Esophagus squamous epithelium (tissue), 4 donors: ENCODE results near the gene TUT1.

Experiments used
- POLR2A ChIP-seq, 4 donors: fragments of 450-650 bp; IDR thresholded peaks; one replicate each; pipeline ENCODE4 v1.6.1; 2017; ENCODE audit warnings: antibody characterized with exemption in 4 of 4, mild to moderate bottlenecking in 4 of 4, moderate library complexity in 3 of 4
- TF ChIP-seq, protein P1 (sequence below), 6 experiments: fragments of 450-650 bp in 4 of 6; fragments of 200-600 bp in 2 of 6; sonication (generic) in 2 of 6; IDR thresholded peaks; one replicate each; pipeline ENCODE4 v1.5.1; 2016 to 2019; ENCODE audit warnings: antibody characterized with exemption in 6 of 6, mild to moderate bottlenecking in 4 of 6, moderate library complexity in 4 of 6

DNA sequence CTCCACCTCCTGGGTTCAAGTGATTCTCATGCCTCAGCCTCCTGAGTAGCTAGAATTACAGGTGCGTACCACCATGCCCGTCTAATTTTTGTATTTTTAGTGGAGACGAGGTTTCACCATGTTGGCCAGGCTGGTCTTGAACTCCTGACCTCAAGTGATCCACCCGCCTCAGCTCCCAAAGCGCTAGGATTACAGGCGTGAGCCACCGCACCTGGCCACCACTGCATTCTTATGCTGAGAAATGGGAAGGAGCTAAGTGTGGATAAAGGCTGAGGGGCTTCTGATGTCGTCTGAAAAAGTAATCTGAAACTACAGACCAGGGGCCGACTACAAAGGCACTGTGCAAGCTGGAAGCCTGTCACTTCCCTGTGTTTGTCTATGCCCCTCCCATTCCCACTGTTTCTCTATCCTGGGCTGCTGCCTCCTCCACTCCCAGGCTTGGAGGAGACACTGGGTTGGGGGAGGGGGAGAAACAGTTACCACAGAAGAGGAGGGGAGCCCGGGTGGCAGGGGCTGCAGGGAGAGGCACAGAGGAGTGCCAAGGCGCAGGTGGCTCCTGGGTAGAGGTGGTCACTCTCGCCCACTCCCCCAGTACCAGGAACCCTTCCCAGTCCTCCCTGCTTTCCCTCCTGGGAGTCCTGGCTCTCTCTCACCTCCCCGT is 13.3 kb upstream of the TUT1 start:
- TF ChIP-seq, protein P1, sequence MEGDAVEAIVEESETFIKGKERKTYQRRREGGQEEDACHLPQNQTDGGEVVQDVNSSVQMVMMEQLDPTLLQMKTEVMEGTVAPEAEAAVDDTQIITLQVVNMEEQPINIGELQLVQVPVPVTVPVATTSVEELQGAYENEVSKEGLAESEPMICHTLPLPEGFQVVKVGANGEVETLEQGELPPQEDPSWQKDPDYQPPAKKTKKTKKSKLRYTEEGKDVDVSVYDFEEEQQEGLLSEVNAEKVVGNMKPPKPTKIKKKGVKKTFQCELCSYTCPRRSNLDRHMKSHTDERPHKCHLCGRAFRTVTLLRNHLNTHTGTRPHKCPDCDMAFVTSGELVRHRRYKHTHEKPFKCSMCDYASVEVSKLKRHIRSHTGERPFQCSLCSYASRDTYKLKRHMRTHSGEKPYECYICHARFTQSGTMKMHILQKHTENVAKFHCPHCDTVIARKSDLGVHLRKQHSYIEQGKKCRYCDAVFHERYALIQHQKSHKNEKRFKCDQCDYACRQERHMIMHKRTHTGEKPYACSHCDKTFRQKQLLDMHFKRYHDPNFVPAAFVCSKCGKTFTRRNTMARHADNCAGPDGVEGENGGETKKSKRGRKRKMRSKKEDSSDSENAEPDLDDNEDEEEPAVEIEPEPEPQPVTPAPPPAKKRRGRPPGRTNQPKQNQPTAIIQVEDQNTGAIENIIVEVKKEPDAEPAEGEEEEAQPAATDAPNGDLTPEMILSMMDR (IDR thresholded peaks at IDR 0.05): no peak
- no peak for TF ChIP-seq POLR2A (IDR thresholded peaks at IDR 0.05)
